ENCODE data around the gene CDRT15L2.
"Not testable (repeated sequence)": the region's sequence is repeated elsewhere in the genome, so short reads cannot be mapped to it uniquely, and the experiment has no call there.

CDRT15L2 gene

GRCh38 chr17:20579424-20579823 lies at the start of gene CDRT15L2:
Gene CDRT15L2, plus strand, starts transcription at chr17:20579724. Its CDS starts 20 bp downstream, at chr17:20579744.
- DNase-seq (ENCODE audit: low read depth in 2 of 2) = not testable (repeated sequence)

- DNase-seq (ENCODE audit: low read depth in 2 of 2) = not testable (repeated sequence)
These were observed 49.4 kb upstream of the CDRT15L2 start for GRCh38 chr17:20530104-20530503.

- not testable (repeated sequence) for DNase-seq (ENCODE audit: low read depth in 2 of 2)
These were observed 46.9 kb upstream of the CDRT15L2 start for GRCh38 chr17:20532544-20533090.

- not testable (repeated sequence) for DNase-seq (ENCODE audit: low read depth in 2 of 2)
These were observed 46.3 kb upstream of the CDRT15L2 start for GRCh38 chr17:20533206-20533605.

GRCh38 chr17:20534711-20535550 lies 44.6 kb upstream of the CDRT15L2 start:
- DNase-seq (ENCODE audit: low read depth in 2 of 2) = not testable (repeated sequence)

- not testable (repeated sequence) for DNase-seq (ENCODE audit: low read depth in 2 of 2)
These were observed 39.1 kb upstream of the CDRT15L2 start for GRCh38 chr17:20540414-20540813.

GRCh38 chr17:20540865-20541264 lies 38.7 kb upstream of the CDRT15L2 start:
- DNase-seq (ENCODE audit: low read depth in 2 of 2) = not testable (repeated sequence)

- DNase-seq (ENCODE audit: low read depth in 2 of 2) = not testable (repeated sequence)
These were observed 37.5 kb upstream of the CDRT15L2 start for GRCh38 chr17:20541853-20542546.

GRCh38 chr17:20547923-20548322 lies 31.6 kb upstream of the CDRT15L2 start:
- not testable (repeated sequence) for DNase-seq (ENCODE audit: low read depth in 2 of 2)

GRCh38 chr17:20552920-20553319 lies 26.6 kb upstream of the CDRT15L2 start:
- DNase-seq (ENCODE audit: low read depth in 2 of 2) = not testable (repeated sequence)

GRCh38 chr17:20554728-20555127 lies 24.8 kb upstream of the CDRT15L2 start:
- DNase-seq (ENCODE audit: low read depth in 2 of 2) = not testable (repeated sequence)

- DNase-seq (ENCODE audit: low read depth in 2 of 2) = not testable (repeated sequence)
These were observed 24.2 kb upstream of the CDRT15L2 start for GRCh38 chr17:20555135-20556010.

GRCh38 chr17:20558096-20558495 lies 21.4 kb upstream of the CDRT15L2 start:
- not testable (repeated sequence) for DNase-seq (ENCODE audit: low read depth in 2 of 2)

GRCh38 chr17:20559018-20559417 lies 20.5 kb upstream of the CDRT15L2 start:
- not testable (repeated sequence) for DNase-seq (ENCODE audit: low read depth in 2 of 2)

- DNase-seq (ENCODE audit: low read depth in 2 of 2) = no peak
These were observed 16.9 kb upstream of the CDRT15L2 start for GRCh38 chr17:20562587-20562986.

GRCh38 chr17:20565245-20565644 lies 14.3 kb upstream of the CDRT15L2 start:
- DNase-seq (ENCODE audit: low read depth in 2 of 2) = not testable (repeated sequence)

- no peak for DNase-seq (ENCODE audit: low read depth in 2 of 2)
These were observed 13.8 kb upstream of the CDRT15L2 start for GRCh38 chr17:20565711-20566110.

- DNase-seq (ENCODE audit: low read depth in 2 of 2) = not testable (repeated sequence)
These were observed 12.8 kb upstream of the CDRT15L2 start for GRCh38 chr17:20566736-20567135.

GRCh38 chr17:20567421-20567820 lies 12.1 kb upstream of the CDRT15L2 start:
- not testable (repeated sequence) for DNase-seq (ENCODE audit: low read depth in 2 of 2)

GRCh38 chr17:20568604-20569003 lies 10.9 kb upstream of the CDRT15L2 start:
- not testable (repeated sequence) for DNase-seq (ENCODE audit: low read depth in 2 of 2)

- DNase-seq (ENCODE audit: low read depth in 2 of 2) = not testable (repeated sequence)
These were observed 7.9 kb upstream of the CDRT15L2 start for GRCh38 chr17:20571653-20572052.
